WTC11 (cell line): Measurements from ENCODE around the gene TMEM198. TPM values are rescaled to one million over a fixed set of nuclear protein-coding genes. Genes with fewer than 3 reads are reported as not detected.

Experiments used
- ATAC-seq: fragments of 200-7000 bp; cut with Tn5 transposase; 2 replicates; pipeline ENCODE4 v1.10.0; 2021; ENCODE audit warnings: mild to moderate bottlenecking, moderate library complexity
- CTCF ChIA-PET: fragments of 300-600 bp; sonication (Branson Sonifier 250); formaldehyde crosslinking; loops from one replicate; lab custom pipeline; 2021; ENCODE audit warnings: antibody characterized with exemption; lab: Charles Lee
- POLR2A ChIA-PET: fragments of 350-600 bp; sonication (Branson Sonifier 250); formaldehyde crosslinking; loops from one replicate; lab custom pipeline; 2021; ENCODE audit warnings: antibody characterized with exemption; lab: Charles Lee
- DNase-seq: peaks from one replicate; pipeline ENCODE4 v3.0.0; 2021; ENCODE audit warnings: low spot score
- H3K27ac Mint-ChIP-seq: 2 replicates; pipeline ENCODE4 v1.8.0; 2021; ENCODE audit warnings: mixed read lengths
- H3K27me3 Mint-ChIP-seq: 2 replicates; pipeline ENCODE4 v1.8.0; 2021; ENCODE audit warnings: low read depth, mild to moderate bottlenecking, moderate library complexity, mixed read lengths
- H3K36me3 Mint-ChIP-seq: 2 replicates; pipeline ENCODE4 v1.8.0; 2021; ENCODE audit warnings: mixed read lengths
- H3K4me1 Mint-ChIP-seq: 2 replicates; pipeline ENCODE4 v1.8.0; 2022; ENCODE audit warnings: mixed read lengths
- H3K4me3 Mint-ChIP-seq: 2 replicates; pipeline ENCODE4 v1.8.0; 2021; ENCODE audit warnings: mild to moderate bottlenecking, moderate library complexity, mixed read lengths
- H3K9me3 Mint-ChIP-seq: 2 replicates; pipeline ENCODE4 v1.8.0; 2021; ENCODE audit warnings: mixed read lengths
- CBFB ChIP-seq: sonication (generic); formaldehyde crosslinking; IDR thresholded peaks from 2 replicates; pipeline ENCODE4 v1.8.1; 2022; ENCODE audit warnings: mild to moderate bottlenecking, low read depth, missing genetic modification reagents
- E2F1 ChIP-seq: sonication (generic); formaldehyde crosslinking; IDR thresholded peaks from 2 replicates; pipeline ENCODE4 v1.8.0; 2022; ENCODE audit warnings: mild to moderate bottlenecking, missing genetic modification reagents
- E2F5 ChIP-seq: sonication (generic); formaldehyde crosslinking; IDR thresholded peaks from 2 replicates; pipeline ENCODE4 v1.8.1; 2022; ENCODE audit warnings: mild to moderate bottlenecking, moderate library complexity, missing genetic modification reagents
- ERG ChIP-seq: fragments of 250-450 bp; sonication (Bioruptor Pico); IDR thresholded peaks from 2 replicates; pipeline ENCODE4 v1.8.0; 2021; ENCODE audit warnings: mild to moderate bottlenecking
- ETV6 ChIP-seq: sonication (generic); formaldehyde crosslinking; IDR thresholded peaks from 2 replicates; pipeline ENCODE4 v1.8.1; 2022; ENCODE audit warnings: mild to moderate bottlenecking, missing genetic modification reagents
- IRF1 ChIP-seq: sonication (generic); formaldehyde crosslinking; IDR thresholded peaks from 2 replicates; pipeline ENCODE4 v1.8.0; 2023; ENCODE audit warnings: missing genetic modification reagents
- JUN ChIP-seq: sonication (generic); formaldehyde crosslinking; IDR thresholded peaks from 2 replicates; pipeline ENCODE4 v1.8.0; 2023; ENCODE audit warnings: mild to moderate bottlenecking, missing genetic modification reagents
- MLX ChIP-seq: sonication (generic); formaldehyde crosslinking; IDR thresholded peaks from 2 replicates; pipeline ENCODE4 v1.8.1; 2023; ENCODE audit warnings: mild to moderate bottlenecking, missing genetic modification reagents, moderate library complexity
- MXD4 ChIP-seq: fragments of 250-450 bp; sonication (Bioruptor Pico); IDR thresholded peaks from 2 replicates; pipeline ENCODE4 v1.8.0; 2021; ENCODE audit warnings: mild to moderate bottlenecking, moderate library complexity, borderline replicate concordance
- PREB ChIP-seq: sonication (generic); formaldehyde crosslinking; IDR thresholded peaks from 2 replicates; pipeline ENCODE4 v1.8.1; 2022; ENCODE audit warnings: mild to moderate bottlenecking, missing genetic modification reagents, moderate library complexity, borderline replicate concordance
- PRRX2 ChIP-seq: fragments of 250-450 bp; sonication (Bioruptor Pico); IDR thresholded peaks from 2 replicates; pipeline ENCODE4 v1.8.0; 2021; ENCODE audit warnings: mild to moderate bottlenecking
- SOX15 ChIP-seq: fragments of 250-450 bp; sonication (Bioruptor Pico); IDR thresholded peaks from 2 replicates; pipeline ENCODE4 v1.9.0; 2021; ENCODE audit warnings: mild to moderate bottlenecking
- SP1 ChIP-seq: sonication (generic); formaldehyde crosslinking; conservative IDR thresholded peaks from 2 replicates; pipeline ENCODE4 v1.8.1; 2022; ENCODE audit warnings: missing genetic modification reagents
- TCF7 ChIP-seq: sonication (generic); formaldehyde crosslinking; IDR thresholded peaks from 2 replicates; pipeline ENCODE4 v1.8.0; 2022; ENCODE audit warnings: mild to moderate bottlenecking, low read depth, missing genetic modification reagents, moderate library complexity
- ZNF138 ChIP-seq: sonication (generic); formaldehyde crosslinking; conservative IDR thresholded peaks from 2 replicates; pipeline ENCODE4 v1.8.1; 2022; ENCODE audit warnings: mild to moderate bottlenecking, moderate library complexity, missing genetic modification reagents
- ZNF263 ChIP-seq: sonication (generic); formaldehyde crosslinking; IDR thresholded peaks from 2 replicates; pipeline ENCODE4 v1.8.1; 2022; ENCODE audit warnings: low read depth, mild to moderate bottlenecking, moderate library complexity, missing genetic modification reagents
- ZNF416 ChIP-seq: fragments of 250-450 bp; sonication (Bioruptor Pico); IDR thresholded peaks from 2 replicates; pipeline ENCODE4 v1.9.0; 2021; ENCODE audit warnings: mild to moderate bottlenecking, inconsistent platforms
- ZNF671 ChIP-seq: fragments of 250-450 bp; sonication (Bioruptor Pico); IDR thresholded peaks from 2 replicates; pipeline ENCODE4 v1.8.0; 2021; ENCODE audit warnings: mild to moderate bottlenecking
- ZSCAN18 ChIP-seq: fragments of 250-450 bp; sonication (Bioruptor Pico); IDR thresholded peaks from 2 replicates; pipeline ENCODE4 v2.1.2; 2022; ENCODE audit warnings: mild to moderate bottlenecking, moderate library complexity
- total RNA-seq: library from RNA; stranded (reverse); gene quantifications from 3 replicates; pipeline ENCODE4 v1.2.3, GENCODE V29; 2021

The TMEM198 gene
- total RNA-seq, 1 experiment from 2014 or later = 7.1 TPM

- TF ChIP-seq ZSCAN18 (no peak), SOX15 (no peak), E2F1 (CRISPR knock-in tag) (no peak; the same call in 1 of the 2 replicates), SP1 (peak; percentile 94), ZNF263 (CRISPR knock-in tag) (no peak; the same call in 1 of the 2 replicates), IRF1 (CRISPR knock-in tag) (no peak), ERG (CRISPR knock-in tag) (0 out of 2 replicates have a peak, but pooled peaks have one; percentile 64), CBFB (CRISPR knock-in tag) (peak; percentile 60; the same call in 1 of the 2 replicates), JUN (no peak), PRRX2 (CRISPR knock-in tag) (0 out of 2 replicates have a peak, but pooled peaks have one; percentile 42), ZNF416 (CRISPR knock-in tag) (no peak; the same call in 1 of the 2 replicates), TCF7 (CRISPR knock-in tag) (no peak), MLX (0 out of 2 replicates have a peak, but pooled peaks have one; percentile 37), ZNF671 (CRISPR knock-in tag) (no peak), ETV6 (CRISPR knock-in tag) (peak; percentile 83; the same call in 1 of the 2 replicates), ZNF138 (CRISPR knock-in tag) (peak; percentile 88; the same call in 1 of the 2 replicates), MXD4 (CRISPR knock-in tag) (no peak)
Observed at GRCh38 chr2:219552382-219553167, 8.7 kb downstream of the TMEM198 start (continued).

- ChIA-PET POLR2A (interaction anchor here (0.8 to 2.8 kb wide), 5 partner anchors 8 to 44 kb away, joined by 3 to 17 read pairs (median 14); partner anchors contain the start of genes CHPF, INHA, OBSL1 and STK11IP), CTCF (interaction anchor here (1.0 to 3.9 kb wide), 6 partner anchors 8 to 57 kb away, joined by 4 to 35 read pairs (median 7); partner anchors contain the start of genes CHPF and TMEM198)
- DNase-seq (no peak), ATAC-seq (no peak)
- H3K9me3 Mint-ChIP-seq = no peaks in the 10 kb centered on the region
- H3K4me3 Mint-ChIP-seq = peak overlapping the region; percentile 53
- TF ChIP-seq PREB (CRISPR knock-in tag) (no peak; the same call in 1 of the 2 replicates), E2F5 (CRISPR knock-in tag) (peak; percentile 14; the same call in 1 of the 2 replicates)
- H3K4me1 Mint-ChIP-seq = peaks cover 10% of the 10 kb centered on the region
- peaks cover 38% of the 10 kb centered on the region for H3K27me3 Mint-ChIP-seq
- peaks cover 10% of the 10 kb centered on the region; the same call in 1 of the 2 replicates for H3K36me3 Mint-ChIP-seq
- no peak overlapping the region for H3K27ac Mint-ChIP-seq
Observed at GRCh38 chr2:219553168-219553417, 9.3 kb downstream of the TMEM198 start.
